Endothelial cell of umbilical vein (primary cell): ENCODE measurements around the gene TENM4. TPM values are rescaled to one million over a fixed set of nuclear protein-coding genes. Genes with fewer than 3 reads are reported as not detected.
"Not testable (repeated sequence)": the region's sequence is repeated elsewhere in the genome, so short reads cannot be mapped to it uniquely, and the experiment has no call there.

Experiments
- BruUV-seq: library from RNA; stranded (reverse); fragments of 400-500 nt; replicated peaks from 2 replicates; lab custom pipeline; 2021; lab: Mats Ljungman, UMichigan
- CTCF ChIA-PET: fragments of 300-600, 350-600 bp; sonication (Branson Sonifier 250); formaldehyde crosslinking; loops from one replicate; lab custom pipeline; 2021; ENCODE audit warnings: antibody characterized with exemption, inconsistent platforms; lab: Charles Lee
- POLR2A ChIA-PET: fragments of 300-600, 350-600 bp; sonication (Branson Sonifier 250); formaldehyde crosslinking; loops from one replicate; lab custom pipeline; 2021; ENCODE audit warnings: antibody characterized with exemption, inconsistent platforms; lab: Charles Lee
- DNase-seq: peaks from one replicate; pipeline ENCODE4 v3.0.0-alpha.2; 2011; ENCODE audit warnings: low read depth, low spot score
- FAIRE-seq: peaks from 2 replicates; lab custom pipeline; 2011; peaks lifted over from hg19 to GRCh38; lab: Jason Lieb, UNC
- H2AFZ ChIP-seq: 2 replicates; pipeline ENCODE4 v1.6.0; 2012; ENCODE audit warnings: low read depth, low read length, control low read depth, inconsistent platforms
- H3K27ac ChIP-seq: 2 replicates; pipeline ENCODE4 v1.5.1; 2011; ENCODE audit warnings: low read depth, mild to moderate bottlenecking, control low read depth, low read length, moderate library complexity; ENCODE audit not compliant: insufficient read depth
- H3K27me3 ChIP-seq, 2 experiments: 2 replicates each; pipeline versions ENCODE4 v1.6.0 to v1.6.1; 2011; ENCODE audit warnings: low read length in 2 of 2, mixed read lengths in 1 of 2; ENCODE audit not compliant: control insufficient read depth in 2 of 2, insufficient read depth in 2 of 2
- H3K36me3 ChIP-seq, 2 experiments: 2 replicates in 1 of 2; 3 replicates in 1 of 2; pipeline ENCODE4 v1.5.1; 2011; ENCODE audit warnings: low read length in 2 of 2, mild to moderate bottlenecking in 1 of 2, moderate library complexity in 1 of 2; ENCODE audit not compliant: control insufficient read depth in 2 of 2, insufficient read depth in 2 of 2; ENCODE audit errors: extremely low read depth in 1 of 2
- H3K4me1 ChIP-seq: 3 replicates; pipeline ENCODE4 v1.5.1; 2011; ENCODE audit warnings: mild to moderate bottlenecking, low read length; ENCODE audit not compliant: control insufficient read depth, insufficient read depth; ENCODE audit errors: extremely low read depth
- H3K4me2 ChIP-seq: 2 replicates; pipeline ENCODE4 v1.6.1; 2011; ENCODE audit warnings: low read length, control low read depth, mixed read lengths; ENCODE audit not compliant: insufficient read depth
- H3K4me3 ChIP-seq, 3 experiments: fragments of 200-600 bp in 1 of 3; sonication (generic), shearing (Covaris generic) in 1 of 3; replicated peaks in 1 of 3; 2 replicates each; pipeline ENCODE4 v1.5.1; 2011 to 2016; ENCODE audit warnings: control low read depth in 3 of 3, low read length in 3 of 3, mild to moderate bottlenecking in 2 of 3, inconsistent platforms in 1 of 3, low read depth in 1 of 3, moderate library complexity in 1 of 3; ENCODE audit not compliant: insufficient read depth in 1 of 3
- H3K79me2 ChIP-seq: 2 replicates; pipeline ENCODE4 v1.6.0; 2012; ENCODE audit warnings: low read length, inconsistent platforms; ENCODE audit not compliant: control insufficient read depth, insufficient read depth
- H3K9ac ChIP-seq: replicated peaks from 2 replicates; pipeline ENCODE3; 2011; ENCODE audit warnings: low read length, control low read depth; ENCODE audit not compliant: insufficient read depth; ENCODE audit errors: extremely low read depth
- H3K9me1 ChIP-seq: replicated peaks from 3 replicates; pipeline ENCODE4 v1.6.0; 2011; ENCODE audit warnings: mild to moderate bottlenecking, low read length; ENCODE audit not compliant: control insufficient read depth, insufficient read depth; ENCODE audit errors: extremely low read depth
- H3K9me3 ChIP-seq: replicated peaks from 2 replicates; pipeline ENCODE4 v1.5.1; 2012; ENCODE audit warnings: low read length, inconsistent platforms; ENCODE audit not compliant: control insufficient read depth, insufficient read depth
- H4K20me1 ChIP-seq: replicated peaks from 2 replicates; pipeline ENCODE3; 2011; ENCODE audit warnings: mild to moderate bottlenecking, low read length; ENCODE audit not compliant: control insufficient read depth, insufficient read depth; ENCODE audit errors: extremely low read depth
- GATA2 ChIP-seq: IDR thresholded peaks from 2 replicates; pipeline ENCODE4 v1.7.0; 2011; ENCODE audit warnings: low read depth, mild to moderate bottlenecking, moderate library complexity, mixed read lengths, low read length; ENCODE audit not compliant: insufficient read length, insufficient read depth
- JUN ChIP-seq: IDR thresholded peaks from 2 replicates; pipeline ENCODE4 v1.6.1; 2011; ENCODE audit warnings: borderline replicate concordance, low read depth; ENCODE audit not compliant: insufficient read length, insufficient read depth
- MYC ChIP-seq: IDR thresholded peaks from one replicate; pipeline ENCODE4 v1.6.1; 2011; ENCODE audit warnings: mild to moderate bottlenecking, low read depth, low read length
- dilution Hi-C: fragments of 300-500 bp; cut with MboI; formaldehyde crosslinking; loops from one replicate; pipeline ENCODE4 v1.15.0; 2019; ENCODE audit warnings: low sequenced_read_pairs; ENCODE audit not compliant: extremely low pct_ligation_motif_present
- intact Hi-C: fragments of 100-400 bp; cut with micrococcal nuclease; formaldehyde crosslinking; loops from one replicate; pipeline ENCODE4 v1.10.0; 2022
- polyA plus RNA-seq, 4 experiments: library from polyadenylated mRNA; depleted of rRNA in 3 of 4; stranded (reverse) in 3 of 4; unstranded in 1 of 4; fragments of >200 nt; gene quantifications; 2 replicates each; pipeline versions ENCODE4 v1.2.1 to v1.2.3, GENCODE V29; 2011 to 2012; ENCODE audit warnings: missing spikeins in 1 of 4
- total RNA-seq: library from RNA; stranded (reverse); gene quantifications from 2 replicates; pipeline ENCODE4 v1.2.3, GENCODE V29; 2021

Gene TENM4
- total and polyA plus RNA-seq, 2 donors (not counting 3 experiments of a cell fraction or from before 2014, with no cell fraction given), result 0.06 to 0.27 TPM

- no peaks in the 10 kb centered on the region for H3K4me1 ChIP-seq
- ChIA-PET POLR2A (no interaction called here), CTCF (no interaction called here)
- BruUV-seq, result no TSS peak
- H3K4me3 ChIP-seq, result no peak overlapping the region
- dilution Hi-C loops (no loop called here), intact Hi-C loops (no loop called here)
- H4K20me1 ChIP-seq, result no peaks in the 10 kb centered on the region
- H3K4me2 ChIP-seq, result no peak overlapping the region
- peaks cover 2 to 3% of the 10 kb centered on the region in 2 experiments for H3K27me3 ChIP-seq
- H3K9ac ChIP-seq, result no peak overlapping the region
- DNase-seq (no peak), FAIRE-seq (no peak)
- H3K27ac ChIP-seq, result no peak overlapping the region
- H3K79me2 ChIP-seq, result no peaks in the 10 kb centered on the region
- H3K36me3 ChIP-seq, result no peaks in the 10 kb centered on the region
- no peaks in the 10 kb centered on the region for H3K9me1 ChIP-seq
- no peak overlapping the region for H2AFZ ChIP-seq
- TF ChIP-seq GATA2, result no peak
- no peak for TF ChIP-seq JUN
- TF ChIP-seq MYC, result no peak
- no peaks in the 10 kb centered on the region for H3K9me3 ChIP-seq
Measured at GRCh38 chr11:78638704-78639380, 802.0 kb downstream of the TENM4 start.

GRCh38 chr11:78637527-78637926, 803.3 kb downstream of the TENM4 start:
- H3K4me2 ChIP-seq, DNase-seq, dilution Hi-C loops, H2AFZ ChIP-seq, H3K79me2 ChIP-seq, H3K4me3 ChIP-seq, CTCF ChIA-PET, H3K27ac ChIP-seq, intact Hi-C loops, H3K9me3 ChIP-seq, BruUV-seq, H4K20me1 ChIP-seq, H3K9ac ChIP-seq, H3K36me3 ChIP-seq, H3K4me1 ChIP-seq, H3K27me3 ChIP-seq, POLR2A ChIA-PET, FAIRE-seq, H3K9me1 ChIP-seq: not testable (repeated sequence)
